Measurements from ENCODE around the gene RPRD1B. TPM values are rescaled to one million over a fixed set of nuclear protein-coding genes. Genes with fewer than 3 reads are reported as not detected.

The RPRD1B gene
- total and polyA plus RNA-seq, 2 of the 8 experiments (the other 6 are each of a cell fraction or from before 2014, with no cell fraction given) = 10.3 to 20.9 TPM

DNA sequence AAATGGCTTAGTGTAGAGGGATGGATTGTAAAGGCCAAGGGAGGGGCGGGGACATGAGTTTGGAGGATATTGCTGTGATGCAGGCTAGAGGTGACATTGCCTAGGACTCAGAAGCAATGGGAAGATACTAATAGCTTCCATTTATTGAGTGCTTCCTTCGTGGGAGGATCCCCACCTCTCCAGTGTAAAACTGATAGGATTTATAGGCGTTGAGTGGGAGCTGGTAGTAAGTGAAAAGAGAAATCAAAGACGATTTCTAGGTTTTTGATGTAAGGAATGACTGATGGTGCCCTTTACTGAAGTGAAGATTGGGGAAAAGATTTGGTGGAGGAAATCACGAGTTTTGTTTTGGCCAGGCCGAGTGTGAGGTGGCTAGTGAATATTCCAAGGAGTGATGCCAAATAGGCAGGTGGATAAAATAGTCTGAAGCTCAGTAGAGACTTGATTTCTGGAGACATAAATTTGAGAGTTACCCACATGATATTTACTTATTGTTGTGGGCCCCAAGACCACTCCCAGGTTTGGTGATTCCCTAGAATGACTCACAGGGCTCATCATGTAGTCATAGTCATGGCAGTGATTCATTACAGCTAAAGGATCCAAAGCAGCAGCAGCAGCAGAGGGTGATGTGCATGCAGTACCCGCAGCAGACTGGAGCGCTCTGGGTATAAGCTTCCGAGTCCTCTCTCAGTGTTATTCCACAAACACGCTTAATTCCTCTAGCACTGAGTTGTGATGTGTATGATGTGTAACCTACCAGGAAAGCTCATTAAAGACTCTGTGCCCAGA is 10.2 kb downstream of the RPRD1B start:
- ChIA-PET CTCF (ENCODE audit: partially characterized antibody) (interaction anchor here (0.9 to 1.9 kb wide), 4 partner anchors 9 to 178 kb away, joined by 3 to 5 read pairs (median 3); partner anchors contain the start of genes RPRD1B and TTI1), POLR2A (ENCODE audit: partially characterized antibody) (interaction anchor here (0.5 to 2.0 kb wide), 5 partner anchors 8 to 33 kb away, joined by 3 to 13 read pairs (median 4); partner anchors contain the start of genes RPRD1B and TTI1)
- H3K4me3 ChIP-seq (ENCODE audit: extremely low read depth in 1 of 4, insufficient read depth in 2 of 4, low read depth in 3 of 4, low read length in 4 of 4) = no peak overlapping the region
- H2BK20ac ChIP-seq (ENCODE audit: low read length) = no peak overlapping the region
- H3K4me2 ChIP-seq (ENCODE audit: insufficient read depth in 1 of 2, low read depth in 2 of 2, low read length in 2 of 2) = no peak overlapping the region
- H3K4me1 ChIP-seq (replicated peaks in 1 of 4; ENCODE audit: control insufficient read depth in 3 of 4, insufficient read depth in 4 of 4, low read length in 3 of 4) = peaks cover 0 to 11% (median 1%) of the 10 kb centered on the region in 4 experiments; a peak in 3 of 7 replicates
- H3K4ac ChIP-seq (replicated peaks; ENCODE audit: insufficient read length, low read depth, low read length) = no peak overlapping the region
- no peaks in the 10 kb centered on the region for H3K9me3 ChIP-seq (ENCODE audit: insufficient read depth in 2 of 2, low read depth in 1 of 2, low read length in 1 of 2)
- H2AFZ ChIP-seq (ENCODE audit: low read length) = no peak overlapping the region
- H3K18ac ChIP-seq (ENCODE audit: extremely low read depth, low read length) = no peak overlapping the region
- H3K79me2 ChIP-seq (ENCODE audit: control insufficient read depth in 1 of 2, insufficient read depth in 2 of 2, low read length in 2 of 2) = peaks cover 0 to 76% of the 10 kb centered on the region in 2 experiments
- DNase-seq (ENCODE audit: low read depth in 1 of 2, low spot score in 2 of 2) (no peak), FAIRE-seq (no peak)
- H3K27me3 ChIP-seq (replicated peaks in 1 of 4; ENCODE audit: control insufficient read depth in 3 of 4, extremely low read depth in 1 of 4, insufficient read depth in 3 of 4, low read length in 3 of 4) = no peaks in the 10 kb centered on the region
- H4K5ac ChIP-seq (ENCODE audit: insufficient read length, low read depth, low read length) = no peak overlapping the region
- no peak overlapping the region for H2BK12ac ChIP-seq (ENCODE audit: low read depth, low read length)
- H3K27ac ChIP-seq (ENCODE audit: low read depth, low read length) = no peak overlapping the region
- TF ChIP-seq EGR1 (IDR thresholded peaks at IDR 0.05; ENCODE audit: borderline replicate concordance, low read depth, low read length) = no peak
- no peak for TF ChIP-seq MAFK (IDR thresholded peaks at IDR 0.05; ENCODE audit: low read depth, low read length)
- TF ChIP-seq SP1 (IDR thresholded peaks at IDR 0.05; ENCODE audit: low read depth, low read length) = no peak
- no peak for TF ChIP-seq TCF12 (IDR thresholded peaks at IDR 0.05; ENCODE audit: low read depth, low read length)
- no peak for TF ChIP-seq POLR2AphosphoS5 (IDR thresholded peaks at IDR 0.05; ENCODE audit: low read depth, low read length)
- no peak for TF ChIP-seq SUZ12 (IDR thresholded peaks at IDR 0.05; ENCODE audit: low read length)
- no peak for TF ChIP-seq TBP (IDR thresholded peaks at IDR 0.05; ENCODE audit: low read depth, low read length)
- TF ChIP-seq KDM4A (IDR thresholded peaks at IDR 0.05; ENCODE audit: low read depth, low read length, severe bottlenecking) = no peak
- no peak for TF ChIP-seq HDAC2 (IDR thresholded peaks at IDR 0.05; ENCODE audit: borderline replicate concordance in 1 of 2, low read depth in 2 of 2, low read length in 2 of 2)
- TF ChIP-seq JUND (IDR thresholded peaks at IDR 0.05; ENCODE audit: low read length) = no peak
- TF ChIP-seq CEBPB (IDR thresholded peaks at IDR 0.05; ENCODE audit: low read depth, low read length) = no peak
- no peak overlapping the region for H2BK120ac ChIP-seq (replicated peaks; ENCODE audit: low read depth, low read length)
- H3K9ac ChIP-seq (replicated peaks in 1 of 4; ENCODE audit: extremely low read depth in 1 of 4, low read depth in 3 of 4, low read length in 3 of 4) = no peak overlapping the region
- peaks cover 3 to 7% of the 10 kb centered on the region in 2 experiments for H4K20me1 ChIP-seq (replicated peaks in 1 of 2; ENCODE audit: control insufficient read depth in 1 of 2, insufficient read depth in 2 of 2, low read length in 2 of 2)
- no peak overlapping the region for H2BK5ac ChIP-seq (ENCODE audit: low read depth, low read length)
- H3K14ac ChIP-seq (ENCODE audit: insufficient read length) = no peak overlapping the region
- H2BK15ac ChIP-seq (ENCODE audit: low read length) = no peak overlapping the region
- WGBS, 2 experiments (ENCODE audit: extremely low coverage in 1 of 2, insufficient coverage in 1 of 2, insufficient read length in 1 of 2, insufficient replicate concordance in 2 of 2, low coverage in 1 of 2, low lambda C conversion rate in 2 of 2, missing lambda C conversion rate in 1 of 2) = 97% methylated on average over 10 of the region's 10 CpGs; no CpG with 5 or more reads in 1 of the 2 experiments
- no peak overlapping the region for H2AK5ac ChIP-seq (ENCODE audit: low read depth, low read length)
- peaks cover 4% of the 10 kb centered on the region; the same call in 1 of the 2 replicates for H3K79me1 ChIP-seq (ENCODE audit: low read depth, low read length)
- H4K91ac ChIP-seq (replicated peaks; ENCODE audit: insufficient read length, low read length) = no peak overlapping the region
- H3K56ac ChIP-seq (replicated peaks; ENCODE audit: insufficient read length, low read depth, low read length) = no peak overlapping the region
- 0 out of 2 replicates have a peak, but pooled peaks cover 2% of the 10 kb centered on the region for H3K23me2 ChIP-seq (ENCODE audit: low read depth, low read length)
- H3K23ac ChIP-seq (ENCODE audit: insufficient read length) = no peak overlapping the region
- no peak overlapping the region for H4K8ac ChIP-seq (ENCODE audit: extremely low read depth, insufficient read depth, low read length)
- H3K36me3 ChIP-seq (ENCODE audit: control insufficient read depth in 2 of 4, insufficient read depth in 4 of 4, low read length in 3 of 4) = peaks cover 8 to 36% (median 20%) of the 10 kb centered on the region in 4 experiments
